Measurements from ENCODE around the gene C1GALT1. TPM values are rescaled to one million over a fixed set of nuclear protein-coding genes. Genes with fewer than 3 reads are reported as not detected.

C1GALT1 gene
- total and polyA plus RNA-seq, 2 experiments from 2014 or later, result 58.2 to 203 TPM

GRCh38 chr7:7216279-7216678 lies 33.9 kb downstream of the C1GALT1 start:
- H3K9me2 ChIP-seq (ENCODE audit: insufficient read depth), result no peaks in the 10 kb centered on the region
- Mint-ChIP-seq H3K4me3 (no peak overlapping the region), H3K9me3 (no peaks in the 10 kb centered on the region), H3K36me3 (ENCODE audit: low read depth) (peaks cover 59% of the 10 kb centered on the region), H3K27ac (peak overlapping the region; percentile 25; the same call in 1 of the 2 replicates), H3K4me1 (peaks cover 58% of the 10 kb centered on the region), H3K27me3 (ENCODE audit: insufficient read depth, low read depth, poor library complexity) (peaks cover 2% of the 10 kb centered on the region)
- H3K4me1 ChIP-seq (ENCODE audit: insufficient read depth), result peaks cover 37% of the 10 kb centered on the region
- H3K4me3 ChIP-seq, result no peak overlapping the region
- H3K79me2 ChIP-seq (replicated peaks; ENCODE audit: insufficient read depth), result peaks cover 100% of the 10 kb centered on the region
- H3K27ac ChIP-seq (ENCODE audit: low read depth), result no peak overlapping the region; the same call in 1 of the 2 replicates
- no peak overlapping the region for H3K4me2 ChIP-seq
- 0 out of 2 replicates have a peak, but pooled peaks cover 3% of the 10 kb centered on the region for H4K20me1 ChIP-seq (replicated peaks; ENCODE audit: insufficient read depth)
- H2AFZ ChIP-seq, result no peak overlapping the region
- no peaks in the 10 kb centered on the region for H3K27me3 ChIP-seq (ENCODE audit: insufficient read depth)
- H3F3A ChIP-seq (replicated peaks; ENCODE audit: low read depth), result no peaks in the 10 kb centered on the region
- ATAC-seq (no peak), DNase-seq (ENCODE audit: low spot score) (no peak)
- H3K36me3 ChIP-seq (ENCODE audit: insufficient read depth), result no peaks in the 10 kb centered on the region
- no peak for TF ChIP-seq ETS1 (IDR thresholded peaks at IDR 0.05)
- no peak for TF ChIP-seq NANOG (IDR thresholded peaks at IDR 0.05; ENCODE audit: borderline replicate concordance)
- no peak for TF ChIP-seq CTCF (conservative IDR thresholded peaks at IDR 0.05; ENCODE audit: low read depth in 2 of 2)
- TF ChIP-seq CREB1 (CRISPR knock-in tag; IDR thresholded peaks at IDR 0.05; ENCODE audit: low read depth), result no peak
- TF ChIP-seq ZNF331 (CRISPR knock-in tag; IDR thresholded peaks at IDR 0.05; ENCODE audit: low read depth), result no peak
- no peak for TF ChIP-seq JUNB (IDR thresholded peaks at IDR 0.05; ENCODE audit: unreplicated experiment)
- no peak for TF ChIP-seq EZH2phosphoT487 (IDR thresholded peaks at IDR 0.05; ENCODE audit: unreplicated experiment)
- TF ChIP-seq ZNF114 (CRISPR knock-in tag; IDR thresholded peaks at IDR 0.05), result no peak
- no peak for TF ChIP-seq POLR2AphosphoS5 (IDR thresholded peaks at IDR 0.05; ENCODE audit: low read depth)
- TF ChIP-seq ZNF462 (CRISPR knock-in tag; IDR thresholded peaks at IDR 0.05), result no peak
- TF ChIP-seq STAT1 (IDR thresholded peaks at IDR 0.05; ENCODE audit: unreplicated experiment), result no peak
- no peak for TF ChIP-seq REST (IDR thresholded peaks at IDR 0.05; ENCODE audit: unreplicated experiment)
- no peak for TF ChIP-seq EZH2 (IDR thresholded peaks at IDR 0.05; ENCODE audit: low read depth, unreplicated experiment)
